Activated CD4-positive, alpha-beta T cell treated with anti-CD3 and anti-CD28 coated beads, Interleukin-2, Interleukin-4, amounts not matched to agents 100 ng/mL and 50 ng/mL, durations not matched to agents 16 hours and 8 hours (primary cell): ENCODE results near the gene GNB1L.
"Not testable (repeated sequence)": the region's sequence is repeated elsewhere in the genome, so short reads cannot be mapped to it uniquely, and the experiment has no call there.

Experiments used
- DNase-seq: peaks from one replicate; pipeline ENCODE4 v3.0.0-alpha.2; 2020; ENCODE audit warnings: low spot score

GNB1L gene

DNA sequence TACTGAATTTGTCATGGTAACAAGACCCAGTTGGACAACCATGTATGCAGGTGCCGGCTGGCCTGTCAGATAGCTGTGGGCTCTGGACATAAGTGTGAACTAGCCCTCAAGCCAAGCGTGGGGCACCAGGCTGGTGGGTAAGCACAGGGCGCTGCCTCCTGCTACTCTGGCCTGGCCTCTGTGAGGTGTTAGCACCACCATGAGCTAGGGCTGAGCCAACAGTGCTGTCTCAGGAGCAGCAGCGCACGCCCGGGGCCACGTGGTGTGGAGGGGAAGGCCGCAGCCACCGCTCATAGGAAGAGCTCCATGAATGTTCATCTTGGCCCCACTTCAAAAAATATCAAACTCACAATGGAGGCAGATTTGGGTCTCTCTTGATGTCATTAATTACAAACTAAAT is 35.3 kb upstream of the GNB1L start:
- DNase-seq, result no peak

DNA sequence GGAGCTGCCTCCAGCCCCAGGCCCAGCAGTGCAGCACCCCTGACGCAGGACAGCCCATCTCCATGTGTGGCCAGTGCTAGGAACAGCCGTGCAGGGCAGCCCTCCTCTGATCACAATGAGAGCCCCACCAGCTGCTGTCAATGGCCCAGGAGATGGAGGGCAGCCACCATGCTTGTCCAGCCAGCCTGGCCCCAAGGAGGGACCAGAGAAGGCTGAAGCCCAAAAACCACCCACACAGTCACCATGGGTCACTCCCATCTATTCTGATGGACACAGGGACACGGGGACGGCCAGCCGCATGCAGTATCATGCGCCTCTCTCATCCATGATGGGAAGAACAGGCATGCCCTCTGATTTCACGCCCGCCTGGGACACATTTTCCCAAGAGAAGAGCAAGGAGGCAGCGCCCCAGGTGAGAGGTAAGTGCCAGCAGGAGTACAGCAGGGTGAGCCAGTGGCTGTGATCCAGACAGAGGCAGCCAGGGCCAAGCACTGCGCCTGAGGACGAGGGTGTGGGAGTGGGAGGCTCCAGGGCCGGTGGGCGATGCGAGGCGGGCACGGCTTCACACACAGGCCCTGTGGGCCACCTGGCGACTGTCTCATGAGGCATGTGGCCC is 33.6 kb upstream of the GNB1L start:
- no peak for DNase-seq

DNA sequence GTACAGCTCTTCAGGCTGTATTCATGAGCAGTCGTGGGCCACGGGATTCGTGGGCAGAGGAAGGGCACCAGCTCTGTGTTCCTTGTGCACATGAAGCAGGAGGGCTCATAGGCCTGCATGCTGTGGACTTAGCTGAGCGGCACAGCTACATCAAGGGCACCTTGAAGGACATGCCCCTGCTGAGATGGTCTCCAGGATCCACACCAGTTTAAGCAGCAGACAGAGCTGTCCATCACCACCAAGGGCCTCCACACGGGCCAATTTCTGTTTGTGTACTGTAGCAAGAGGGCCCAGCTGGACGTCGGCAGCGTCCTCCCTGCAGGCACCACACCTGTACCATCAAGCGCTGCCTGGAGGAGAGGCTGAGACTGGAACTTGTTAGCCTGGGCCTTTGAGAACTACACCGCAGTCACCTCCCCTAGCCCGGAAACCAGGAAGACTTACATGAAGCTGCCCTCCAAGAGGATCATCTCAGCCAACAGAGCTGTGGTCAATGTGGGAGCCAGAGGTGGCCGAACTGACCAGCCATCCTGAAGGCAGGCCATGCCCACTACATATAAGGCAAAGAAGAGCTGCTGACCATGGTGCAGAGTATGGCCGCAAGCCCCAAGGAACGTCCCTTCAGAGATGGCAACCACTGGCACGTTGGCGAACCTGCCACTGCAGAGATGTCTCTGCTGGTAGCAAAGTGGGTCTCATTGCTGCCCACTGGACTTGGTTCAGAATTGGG is 32.7 kb upstream of the GNB1L start:
- DNase-seq, result no peak

DNA sequence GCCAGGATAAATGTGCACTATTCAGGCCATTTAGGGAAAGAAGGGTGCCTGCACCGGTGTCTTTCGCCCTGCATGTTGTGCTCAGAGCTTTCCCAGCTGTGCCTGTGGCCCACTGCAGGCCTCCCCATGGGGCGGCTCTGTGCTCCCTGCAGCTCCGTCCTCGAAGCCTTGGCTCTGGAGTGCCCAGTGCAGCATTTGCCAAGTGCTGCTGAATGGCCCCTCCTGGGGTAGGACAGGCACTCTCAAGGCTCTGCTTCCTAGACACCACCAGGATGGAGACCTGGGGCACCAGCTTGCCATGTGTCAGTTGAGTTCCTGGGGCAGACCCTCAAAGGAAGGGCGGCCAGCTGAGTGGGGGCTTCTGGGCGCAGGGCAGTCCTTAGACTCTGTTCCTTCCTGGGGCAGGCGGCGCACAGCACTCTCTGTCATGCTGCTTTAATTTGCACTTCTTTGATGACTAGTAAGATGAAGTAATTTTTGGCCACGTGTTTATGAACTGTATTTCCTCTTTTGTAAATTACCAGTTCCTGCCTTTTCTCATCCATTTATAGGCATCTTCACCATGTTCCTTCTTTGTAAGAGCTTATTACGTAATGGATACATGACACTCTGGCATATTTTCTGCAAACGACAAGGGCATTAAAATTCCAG is 32.1 kb upstream of the GNB1L start:
- no peak for DNase-seq

DNA sequence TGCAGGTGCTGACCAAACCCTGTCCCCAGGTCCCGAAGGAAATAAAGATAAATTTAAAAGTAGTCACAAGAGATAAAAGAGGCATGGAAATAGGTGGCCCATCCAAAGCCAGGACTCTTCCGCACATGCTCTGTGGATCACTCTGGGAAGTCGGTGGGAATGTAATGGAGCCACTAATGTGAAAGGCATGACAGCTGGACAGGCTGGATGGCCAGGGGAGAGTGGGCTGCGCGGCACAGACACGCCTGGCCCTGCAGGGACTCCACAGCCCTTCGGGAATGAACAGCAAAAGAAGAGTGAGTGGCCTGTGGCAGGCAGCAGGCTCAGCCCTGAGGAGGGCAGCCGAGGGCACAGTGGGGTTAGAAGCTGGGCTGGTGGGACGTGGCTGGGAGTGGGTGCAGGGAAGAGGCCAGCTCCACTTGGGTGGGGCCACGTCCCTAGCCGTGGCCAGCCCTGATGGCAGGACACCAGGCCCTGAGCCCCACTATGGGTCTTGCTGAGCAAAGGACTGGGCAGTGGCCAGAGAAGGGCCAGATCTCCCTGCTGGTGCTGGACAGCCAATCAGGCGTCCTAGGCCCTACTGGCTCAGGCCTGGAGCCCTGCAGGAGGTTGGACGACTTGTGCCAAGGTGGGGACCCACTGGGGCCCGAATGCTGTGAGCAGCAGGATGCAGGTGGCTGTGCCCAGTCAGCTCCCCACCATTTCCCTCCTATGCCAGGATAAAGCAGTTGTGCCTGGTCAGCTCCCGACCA is 31.3 kb upstream of the GNB1L start:
- no peak for DNase-seq

DNA sequence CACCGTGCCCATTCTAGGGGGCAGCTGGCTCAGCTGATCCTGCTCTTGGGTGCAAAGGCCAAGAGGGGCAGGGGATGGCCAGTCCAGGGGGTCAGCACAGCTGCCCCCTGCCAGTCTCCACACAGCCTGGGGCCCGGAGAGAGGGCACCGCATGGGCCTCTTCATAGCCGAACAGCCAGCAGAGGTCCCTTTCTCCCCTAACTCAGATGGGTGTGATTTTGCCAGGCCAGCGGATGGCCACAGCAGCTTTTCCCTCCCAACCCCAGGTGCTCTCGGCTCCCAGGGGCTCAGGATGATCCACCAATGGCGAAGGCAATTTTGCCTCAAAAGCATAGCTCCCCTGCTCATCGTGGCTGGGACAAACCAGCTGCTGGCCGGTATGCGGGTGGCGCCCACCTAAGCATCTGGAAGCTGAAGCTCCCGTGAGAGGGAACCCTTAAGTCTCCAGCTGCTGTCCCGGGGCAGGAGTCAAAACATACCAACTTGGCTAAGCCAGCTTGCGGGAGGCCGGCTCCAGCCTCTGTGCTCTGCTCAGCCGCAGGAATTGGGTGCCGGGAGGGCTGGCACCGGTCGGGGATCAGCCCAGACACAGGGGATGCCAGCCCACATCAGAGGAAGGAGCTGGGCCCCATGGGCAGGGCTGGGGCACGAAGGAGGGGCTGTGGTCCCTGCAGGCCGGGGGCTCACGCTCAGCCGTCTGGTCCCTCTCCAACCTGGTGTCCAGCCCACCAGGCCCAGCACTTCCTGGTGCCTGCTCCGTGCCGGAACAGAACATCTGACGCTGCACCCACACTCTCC is 30.5 kb upstream of the GNB1L start:
- no peak for DNase-seq

DNA sequence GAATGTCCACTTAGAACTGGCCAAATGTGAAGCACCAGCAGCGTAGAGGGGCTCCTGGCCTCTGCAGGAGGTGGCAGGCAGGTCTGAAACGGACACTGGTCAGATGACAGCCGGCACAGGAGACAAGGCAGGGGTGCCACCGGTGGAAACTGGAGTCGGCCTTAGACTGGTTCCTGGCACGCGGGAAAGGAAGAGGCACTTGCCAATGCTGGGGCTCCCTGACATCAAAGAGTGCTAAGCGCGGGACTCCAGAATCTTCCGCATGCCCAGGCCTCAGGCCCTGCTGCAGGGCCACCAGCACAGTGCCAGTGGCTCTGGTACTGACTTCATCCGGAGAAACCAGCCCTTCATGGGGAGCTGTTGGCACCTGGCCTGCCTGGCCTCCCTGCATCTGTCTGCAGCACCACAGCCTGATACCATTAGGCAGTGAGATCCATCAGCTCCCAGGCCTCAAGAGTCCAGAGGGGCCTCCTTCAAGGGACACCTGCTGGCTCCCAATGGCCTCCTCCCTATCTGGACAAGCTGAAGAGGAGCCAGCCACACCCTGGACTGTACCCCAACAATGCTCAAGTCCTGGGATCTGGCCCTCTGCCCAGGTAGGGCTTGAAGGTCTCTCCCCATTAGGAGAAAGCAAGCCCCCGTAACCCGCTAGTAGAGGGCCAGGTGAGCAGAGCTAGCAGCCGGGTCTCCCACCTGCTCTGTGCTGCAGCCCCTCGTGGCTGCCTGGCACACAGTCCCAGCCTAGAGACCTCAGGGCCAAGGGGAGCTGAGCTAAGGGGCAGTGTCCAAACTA is 29.7 kb upstream of the GNB1L start:
- DNase-seq, result no peak

DNA sequence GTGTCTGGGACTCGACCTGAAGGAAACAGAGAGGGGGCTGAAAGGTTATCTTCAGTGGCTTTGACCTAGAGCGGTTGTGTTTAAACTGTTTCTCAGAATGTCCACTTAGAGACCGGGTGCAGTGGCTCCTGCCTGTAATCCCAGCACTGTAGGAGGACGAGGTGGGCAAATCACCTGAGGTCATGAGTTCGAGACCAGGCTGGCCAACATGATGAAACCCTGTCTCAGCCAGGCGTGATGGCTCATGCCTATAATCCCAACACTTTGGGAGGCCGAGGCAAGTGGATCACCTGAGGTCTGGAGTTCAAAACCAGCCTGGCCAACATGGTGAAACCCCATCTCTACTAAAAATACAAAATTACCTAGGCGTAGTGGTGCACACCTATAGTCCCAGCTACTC is 28.8 kb upstream of the GNB1L start:
- DNase-seq, result not testable (repeated sequence)

DNA sequence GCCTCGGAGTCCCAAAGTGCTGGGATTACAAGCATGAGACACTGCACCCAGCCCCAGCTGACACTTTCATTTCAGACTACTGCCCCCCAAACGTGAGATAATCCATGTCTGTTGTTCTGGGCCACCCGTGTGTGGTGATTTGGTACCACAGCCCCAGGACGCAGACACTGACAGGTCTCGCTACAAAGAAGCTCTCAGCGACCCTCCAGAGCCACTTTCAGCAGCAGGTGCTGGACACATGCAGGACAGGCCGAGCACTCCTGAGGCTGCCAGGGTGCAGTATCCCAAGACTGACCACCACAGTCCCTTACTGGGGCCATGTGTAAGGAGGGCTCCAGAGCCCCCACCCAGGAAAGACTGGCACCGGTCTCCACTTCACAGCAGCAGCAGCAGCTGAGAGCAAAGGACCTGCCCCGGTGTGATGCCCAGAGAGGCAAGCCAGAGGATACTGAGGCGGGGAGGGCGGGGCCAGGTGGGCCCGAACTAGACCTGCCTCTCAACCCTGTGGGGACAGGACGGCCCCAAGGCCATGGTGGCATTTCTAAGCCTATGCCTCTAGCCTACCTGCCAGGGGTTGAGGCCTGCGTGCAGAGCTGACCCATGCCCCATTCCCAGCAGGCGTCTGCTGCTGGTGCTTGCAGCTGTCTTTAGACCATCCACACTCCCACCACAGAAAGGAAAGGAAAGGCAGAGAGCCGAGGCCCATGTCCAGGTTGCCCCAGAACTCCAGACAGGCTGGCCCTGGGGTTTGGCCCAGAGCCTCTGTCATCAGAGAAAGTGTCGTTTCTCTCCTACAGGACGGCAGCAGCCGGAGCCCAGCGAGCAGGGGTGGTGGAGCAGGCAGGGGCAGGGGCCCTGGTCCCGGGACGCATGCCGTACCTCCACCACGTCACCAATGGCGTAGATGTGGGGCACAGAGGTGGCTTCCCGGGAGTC is 28.0 kb upstream of the GNB1L start:
- DNase-seq, result no peak

DNA sequence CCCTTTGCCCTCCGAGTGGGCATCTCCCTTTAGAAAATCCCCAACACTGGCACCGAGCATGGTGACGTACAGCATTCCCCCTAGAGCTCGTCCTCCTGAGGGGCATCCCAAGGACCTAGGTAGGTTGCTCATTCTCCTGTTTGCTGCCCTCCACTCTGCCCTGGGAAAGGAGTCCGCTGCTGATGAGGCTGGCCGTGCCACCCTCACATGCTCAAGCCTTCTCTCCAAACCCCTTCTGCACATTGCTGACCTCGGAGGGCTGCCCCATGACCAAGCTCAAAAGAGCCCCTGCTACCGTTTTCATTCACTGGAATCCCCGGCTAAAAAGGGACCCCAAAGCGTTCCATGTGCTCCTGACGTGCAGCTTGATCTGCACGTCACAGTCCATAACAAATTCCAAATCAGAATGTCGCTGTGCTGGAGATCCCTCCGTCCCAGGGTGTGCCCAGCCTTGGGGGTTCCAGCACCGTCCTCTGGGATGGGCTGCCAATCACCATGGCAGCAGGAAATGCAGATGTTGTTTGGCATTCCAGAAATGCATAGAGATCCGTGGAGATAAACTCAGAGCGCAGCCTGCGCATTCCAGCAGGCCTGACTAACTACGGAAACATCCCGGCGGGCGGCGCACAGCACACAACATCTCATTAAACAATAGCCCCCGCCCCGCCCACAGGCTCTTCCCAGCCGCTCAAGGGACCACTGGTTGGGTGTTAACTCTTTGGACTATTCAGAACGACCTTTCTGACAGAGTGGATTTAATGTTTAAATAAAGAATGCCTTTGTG is 26.3 kb upstream of the GNB1L start:
- no peak for DNase-seq

DNA sequence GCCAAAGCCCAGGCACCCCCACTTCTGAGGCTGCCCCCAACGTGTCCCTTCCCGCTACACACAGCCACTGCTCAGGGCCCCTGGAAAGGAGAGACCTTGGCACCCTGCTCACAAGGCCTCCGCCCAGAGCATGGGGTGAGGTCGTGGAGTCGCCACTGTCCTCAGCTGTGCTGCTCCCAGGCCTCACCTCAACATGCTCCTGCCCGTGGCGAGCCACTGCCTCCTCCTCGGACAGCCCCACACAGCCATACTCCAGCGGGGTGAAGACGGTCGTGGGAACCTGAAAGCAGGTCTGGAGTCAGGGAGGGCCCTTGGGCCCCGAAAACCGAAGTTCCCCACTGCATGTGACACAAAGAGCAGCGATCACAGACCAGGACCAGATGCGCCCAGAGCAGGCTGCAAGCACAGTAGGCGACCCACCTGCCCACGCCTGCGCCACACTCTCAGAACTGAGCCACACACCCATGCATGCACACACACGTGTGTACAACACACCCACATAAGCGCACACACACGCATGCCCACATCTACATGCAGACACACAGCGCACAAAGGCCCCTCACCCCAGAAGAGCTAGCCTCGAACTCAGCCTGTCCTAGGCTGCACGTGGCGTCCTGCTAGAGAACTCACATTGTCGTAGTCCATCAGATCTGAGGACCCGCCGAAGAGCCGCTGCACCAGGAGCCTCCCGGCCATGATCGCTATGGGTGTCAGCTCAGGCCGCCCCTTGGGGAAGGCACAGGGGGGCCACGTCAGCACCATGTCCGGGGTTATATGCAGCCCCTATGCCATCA is 25.5 kb upstream of the GNB1L start:
- DNase-seq, result no peak

DNA sequence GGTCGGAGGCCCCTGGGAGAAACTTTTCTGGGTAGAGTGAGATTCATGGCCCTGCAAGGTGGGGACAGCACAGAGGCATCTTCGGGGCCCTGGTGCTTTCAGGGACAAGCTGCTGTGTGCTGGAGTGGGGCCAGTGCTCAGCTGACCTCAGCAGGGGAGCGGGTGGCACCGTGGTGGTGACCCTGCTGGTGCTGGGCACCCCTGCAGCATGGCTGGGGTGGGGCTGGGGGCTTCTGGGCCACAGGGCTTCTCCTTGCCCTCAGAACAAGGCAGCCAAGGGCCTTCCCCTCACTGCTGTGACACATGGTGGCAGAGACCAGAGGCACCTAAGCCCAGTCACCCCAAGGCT is 24.9 kb upstream of the GNB1L start:
- no peak for DNase-seq

DNA sequence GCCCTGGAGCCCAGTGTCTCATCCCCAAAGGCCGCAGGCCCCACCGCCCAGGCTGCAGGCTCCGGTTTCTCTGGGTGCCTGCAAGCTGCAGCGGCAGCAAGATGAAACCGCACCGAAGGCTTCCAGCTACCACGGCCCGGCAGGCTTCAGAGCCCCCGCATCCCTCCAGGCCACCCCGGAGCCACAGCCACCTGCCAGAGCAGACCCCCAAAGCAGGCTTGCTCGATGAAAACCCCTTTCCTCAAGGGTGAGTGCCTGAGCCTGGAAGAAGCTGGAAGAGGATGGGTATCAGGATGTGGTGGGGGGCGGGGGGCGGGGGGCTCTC is 24.5 kb upstream of the GNB1L start:
- no peak for DNase-seq

DNA sequence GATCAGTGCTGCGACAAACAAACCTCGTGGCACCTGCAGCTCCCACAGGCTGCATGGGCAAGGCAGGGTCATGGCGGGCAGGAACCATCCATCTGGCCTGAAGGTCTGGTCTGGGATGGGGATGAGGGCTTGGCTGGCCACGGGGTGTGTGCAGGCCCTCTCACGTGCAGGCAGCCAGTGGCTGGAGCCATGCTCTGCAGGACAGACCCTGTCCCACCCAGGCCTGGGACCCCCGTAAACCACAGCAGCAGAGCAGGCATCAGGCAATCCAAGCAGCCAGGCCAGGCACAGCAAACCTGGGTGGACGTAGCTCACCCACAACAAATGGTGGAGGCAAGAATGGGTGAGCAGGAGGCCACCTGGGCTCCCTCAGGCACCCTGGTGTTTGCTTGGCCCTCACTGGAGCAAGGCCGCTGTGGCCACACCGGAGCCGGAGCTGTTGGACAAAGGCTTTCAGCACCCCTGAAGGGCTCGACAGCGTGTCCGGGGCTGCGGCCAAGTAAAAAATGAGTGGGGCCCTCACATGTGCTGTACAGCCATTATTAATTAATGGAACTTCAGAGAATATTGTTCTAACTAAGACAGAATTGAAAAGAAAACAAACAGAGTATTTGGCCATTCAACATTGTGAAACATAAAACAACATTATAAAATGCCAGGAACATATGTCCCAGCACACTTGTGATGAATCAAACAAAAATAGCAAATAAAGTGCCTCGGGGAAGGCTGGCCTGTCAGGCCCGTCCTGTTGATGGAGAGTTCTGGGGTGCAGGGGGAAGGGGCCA is 24.0 kb upstream of the GNB1L start:
- no peak for DNase-seq

DNA sequence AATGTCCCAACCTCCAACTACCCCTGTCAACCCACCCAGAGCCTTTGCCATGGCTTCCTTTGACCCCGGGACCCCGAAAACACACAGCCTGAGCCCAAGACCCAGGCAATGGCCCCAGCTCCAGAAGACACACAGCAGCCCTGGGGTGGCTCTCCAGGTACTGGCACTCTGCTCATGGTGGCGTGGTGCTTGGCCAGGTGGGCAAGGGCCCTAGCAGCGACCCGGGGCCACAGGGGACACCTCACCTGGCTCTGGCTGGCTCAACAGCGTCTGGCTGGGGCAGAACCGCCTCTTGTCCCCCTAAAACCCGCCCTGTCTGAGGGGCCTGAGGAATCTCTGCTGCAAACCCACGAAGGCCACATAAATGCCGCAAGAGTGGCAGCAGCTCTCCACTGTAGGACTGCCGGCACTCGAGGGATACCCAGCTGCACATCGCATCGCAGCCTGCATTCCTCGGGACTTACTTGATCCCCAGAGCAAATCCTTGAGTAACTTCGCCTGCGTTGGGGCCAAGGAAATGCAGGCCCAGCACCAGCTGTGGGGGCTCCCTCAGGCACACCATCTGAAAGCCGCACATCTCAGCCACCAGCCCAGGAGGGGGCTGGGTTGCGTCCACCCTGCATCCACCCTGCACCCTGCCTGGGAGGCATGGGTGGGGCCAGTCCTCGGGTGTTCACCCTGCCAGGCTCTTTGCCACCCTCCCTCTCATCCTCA is 23.1 kb upstream of the GNB1L start:
- no peak for DNase-seq

DNA sequence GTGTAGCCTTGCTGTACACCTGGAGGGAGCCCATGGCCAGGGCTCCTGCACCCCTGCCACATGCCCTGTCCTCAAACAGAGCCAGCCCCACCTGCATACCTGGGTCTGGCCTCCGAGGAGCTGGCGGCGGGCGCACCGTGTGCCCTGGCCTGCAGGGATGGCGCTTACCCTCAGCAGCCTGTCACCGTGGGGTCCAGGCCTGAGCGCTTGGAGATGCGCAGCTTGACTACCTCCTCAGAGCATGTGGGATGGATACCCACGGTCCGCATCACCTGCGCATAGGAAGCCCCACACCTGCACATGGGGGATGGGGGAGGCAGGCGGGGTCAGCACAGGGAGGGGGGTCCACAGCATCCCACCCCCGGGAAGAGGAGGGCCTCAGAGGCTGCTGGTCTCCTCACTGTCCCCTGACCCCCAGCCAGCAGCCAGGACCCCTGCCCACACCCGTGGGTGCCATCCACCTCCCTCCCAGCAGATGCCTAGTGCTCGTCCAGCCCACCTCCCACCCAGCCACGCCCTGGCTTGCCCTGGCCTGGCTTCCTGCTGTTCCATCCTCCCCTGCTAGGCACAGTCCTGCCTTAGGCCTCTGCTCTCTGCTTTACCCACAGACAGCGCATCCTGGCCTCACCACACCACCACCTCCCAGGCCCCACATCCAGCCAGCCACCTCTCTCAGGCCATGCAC is 22.4 kb upstream of the GNB1L start:
- no peak for DNase-seq
